DLD1 (cell line): ENCODE results near the gene LAYN.

Experiments
- in situ Hi-C: cut with HindIII; loops from 2 replicates; pipeline ENCODE4 v1.10.0; 2017; ENCODE audit warnings: low sequenced_read_pairs

Gene LAYN

DNA sequence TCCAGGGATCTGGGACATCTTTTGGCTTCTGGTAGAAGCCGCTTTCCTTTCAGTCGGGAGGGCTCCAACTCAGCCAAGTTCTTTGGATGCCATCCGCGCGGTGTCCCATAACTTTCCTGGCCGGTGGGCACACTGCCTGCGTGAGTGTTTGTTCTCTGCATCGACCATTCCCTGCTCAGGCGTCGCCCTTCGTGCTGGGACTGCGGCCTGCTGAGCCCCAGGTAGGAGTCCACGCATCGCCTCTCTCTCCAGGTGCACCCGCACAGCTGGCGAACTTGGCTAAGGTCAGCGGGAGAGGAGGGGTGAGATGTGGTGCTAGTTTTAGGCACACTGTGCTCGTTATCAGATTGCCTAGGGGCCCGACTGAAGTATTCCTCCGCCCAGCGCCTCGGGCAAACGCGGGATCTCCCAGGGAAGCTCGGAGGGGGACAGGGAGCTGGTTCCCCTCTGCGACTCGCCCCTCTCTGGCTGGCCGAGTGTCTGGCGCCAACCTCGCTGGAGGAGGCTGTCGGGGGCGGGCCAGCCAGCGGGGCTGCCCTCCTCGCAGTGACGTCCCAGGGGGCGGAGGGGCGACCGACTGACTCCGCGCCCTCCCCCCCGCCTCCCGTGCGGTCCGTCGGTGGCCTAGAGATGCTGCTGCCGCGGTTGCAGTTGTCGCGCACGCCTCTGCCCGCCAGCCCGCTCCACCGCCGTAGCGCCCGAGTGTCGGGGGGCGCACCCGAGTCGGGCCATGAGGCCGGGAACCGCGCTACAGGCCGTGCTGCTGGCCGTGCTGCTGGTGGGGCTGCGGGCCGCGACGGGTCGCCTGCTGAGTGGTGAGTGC lies at the start of gene LAYN:
TSS of gene LAYN (plus strand) at position 607 of the 823 bp plus-strand sequence. CDS start at position 731, 124 bp downstream.
- in situ Hi-C loops, result no loop called here

- in situ Hi-C loops, result no loop called here
Measured at GRCh38 chr11:111494040-111494439, 46.5 kb upstream of the LAYN start.

GRCh38 chr11:111499483-111499882 lies 41.0 kb upstream of the LAYN start:
- in situ Hi-C loops, result no loop called here

DNA sequence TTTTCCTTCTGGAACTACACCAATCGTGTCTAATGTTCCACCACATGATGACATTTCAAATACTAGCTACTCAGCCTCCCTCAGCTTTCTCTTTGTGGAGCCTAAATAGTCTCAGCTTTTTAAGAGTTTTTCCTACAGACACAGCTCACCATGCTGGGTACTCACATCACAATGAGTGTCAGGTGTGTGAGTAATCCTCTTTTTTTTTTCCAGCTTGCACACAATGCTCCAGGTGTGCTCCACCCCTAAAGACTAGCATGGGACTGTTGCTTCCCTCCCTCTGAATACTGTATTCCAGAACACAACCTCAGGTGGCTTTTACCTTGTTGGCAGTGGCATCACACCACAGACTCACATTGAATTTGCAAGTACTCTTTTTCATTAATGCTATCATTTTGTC lies 40.0 kb upstream of the LAYN start:
- in situ Hi-C loops, result no loop called here

- in situ Hi-C loops, result no loop called here
Measured at GRCh38 chr11:111502611-111503010, 37.9 kb upstream of the LAYN start.

DNA sequence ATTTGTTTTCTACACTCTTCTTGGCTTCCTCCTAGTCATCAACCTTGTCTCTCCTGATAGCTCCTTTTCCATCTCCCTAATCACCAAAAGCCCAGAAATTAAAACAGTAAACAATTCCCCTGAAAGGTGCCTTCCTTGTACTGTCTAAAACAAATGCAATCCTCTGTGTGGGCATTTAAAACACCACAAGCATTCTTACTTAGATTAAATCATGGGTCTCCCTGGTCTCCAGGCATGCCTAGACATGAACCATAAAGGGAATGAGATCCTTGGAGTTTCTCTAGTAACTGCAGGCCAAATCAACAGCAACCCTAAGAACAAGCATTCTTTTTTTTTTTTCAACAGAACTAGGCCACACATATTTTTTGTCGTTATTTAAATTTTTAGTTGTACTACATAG lies 30.2 kb upstream of the LAYN start:
- in situ Hi-C loops, result no loop called here

GRCh38 chr11:111512296-111513239 lies 28.0 kb upstream of the LAYN start, which contains the start of gene BTG4:
BTG4 (minus strand) TSS chr11:111512386; CDS start chr11:111498776, 13,610 bp downstream.
- in situ Hi-C loops, result no loop called here

DNA sequence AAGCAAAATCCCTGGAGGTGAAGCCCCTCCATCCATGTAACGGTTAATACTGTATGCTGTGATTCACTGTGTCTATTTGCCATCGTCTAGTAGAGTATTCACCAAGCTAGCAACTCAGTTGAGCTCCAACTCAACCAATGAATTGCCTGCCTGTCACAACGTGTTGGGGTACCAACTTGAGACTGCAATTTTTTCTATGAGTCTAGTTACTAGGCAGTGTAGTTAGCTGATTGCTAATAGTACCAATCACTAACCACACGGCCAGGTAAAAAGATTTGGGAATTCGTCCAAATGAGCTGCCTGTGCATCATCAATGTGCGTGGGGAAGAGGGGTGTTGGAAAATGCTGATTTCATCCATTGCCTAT lies 27.3 kb upstream of the LAYN start:
- in situ Hi-C loops, result no loop called here

DNA sequence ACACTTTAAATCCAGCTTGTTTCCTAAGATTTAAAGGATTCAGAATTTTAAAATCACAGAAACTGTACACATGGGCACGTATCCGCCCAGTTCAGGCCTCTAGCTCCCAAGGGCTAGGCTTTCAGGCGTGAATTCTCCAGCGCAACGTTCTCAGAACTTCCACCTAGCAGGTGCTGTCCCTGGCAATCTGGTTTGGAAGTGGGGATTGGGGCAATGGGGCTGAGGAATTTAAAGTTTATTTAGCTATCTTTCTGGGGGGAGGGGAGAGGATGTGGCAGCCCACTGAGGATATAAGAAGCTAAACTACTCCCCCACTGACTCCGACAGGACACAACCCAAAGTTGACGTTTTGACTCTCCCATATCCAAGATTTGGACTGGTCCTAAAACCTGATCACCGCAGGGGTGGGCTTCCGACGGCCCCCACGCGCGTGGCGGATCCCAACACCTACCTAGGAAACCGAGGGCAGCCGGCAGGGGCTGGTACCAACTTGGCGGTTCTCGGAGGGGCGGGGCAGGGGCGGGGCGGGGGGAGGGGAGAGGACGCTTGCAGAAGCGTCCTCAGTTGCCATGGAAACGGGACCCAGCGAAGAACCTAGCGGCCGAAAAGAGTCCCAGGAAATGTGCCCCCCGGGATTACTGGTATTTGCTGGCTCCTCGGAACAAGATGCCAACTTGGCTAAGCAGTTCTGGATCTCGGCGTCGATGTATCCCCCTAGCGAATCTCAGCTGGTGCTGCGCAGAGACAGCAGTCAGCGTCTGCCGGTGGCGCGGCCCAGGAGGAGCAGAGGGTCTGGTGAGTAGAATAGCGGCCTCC lies 26.1 kb upstream of the LAYN start, which contains the start of gene HOATZ:
TSS of gene HOATZ (plus strand) at position 563 of the 816 bp plus-strand sequence. CDS start at position 570, 7 bp downstream.
- in situ Hi-C loops, result no loop called here

DNA sequence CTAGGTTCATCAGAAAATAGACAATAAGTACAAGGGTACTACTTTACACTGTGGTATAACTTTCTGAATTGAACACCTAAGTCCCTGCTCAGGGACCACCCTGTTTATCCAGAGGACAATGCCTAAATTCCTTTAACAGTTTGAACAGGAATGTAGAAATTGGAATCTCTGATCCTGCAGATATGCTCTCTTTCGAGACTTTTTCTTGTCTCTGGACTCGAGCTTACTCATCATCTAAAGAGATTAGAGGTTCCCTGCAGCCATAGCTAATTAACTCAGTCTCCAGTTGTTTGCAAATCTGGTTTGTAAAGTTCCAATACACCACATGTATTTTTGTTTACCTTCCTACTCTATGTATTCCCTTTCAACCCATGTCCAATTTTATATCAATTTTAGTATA lies 24.9 kb upstream of the LAYN start:
- in situ Hi-C loops, result no loop called here

GRCh38 chr11:111518668-111519067 lies 21.9 kb upstream of the LAYN start:
- in situ Hi-C loops, result no loop called here

- in situ Hi-C loops, result no loop called here
Measured at GRCh38 chr11:111520560-111520959, 20.0 kb upstream of the LAYN start.

DNA sequence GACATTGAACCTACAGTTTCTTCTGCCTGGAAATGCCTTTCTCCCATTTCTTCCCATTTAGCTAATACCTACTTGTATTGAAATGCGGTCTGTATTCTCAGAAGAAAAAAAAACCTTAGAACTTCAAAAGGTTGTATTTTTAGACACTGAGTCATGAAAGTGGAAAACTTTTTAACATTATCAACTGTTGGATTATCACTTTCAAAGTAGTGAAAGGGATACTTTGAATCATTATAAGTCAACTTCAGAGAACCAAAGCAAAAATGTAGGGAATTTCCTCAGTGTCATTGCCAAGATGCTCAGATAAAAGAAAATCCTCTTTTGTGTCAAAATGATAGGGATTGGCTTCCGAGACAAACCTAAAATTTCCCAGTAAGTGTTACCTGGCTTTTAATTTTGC lies 19.4 kb upstream of the LAYN start:
- in situ Hi-C loops, result no loop called here

DNA sequence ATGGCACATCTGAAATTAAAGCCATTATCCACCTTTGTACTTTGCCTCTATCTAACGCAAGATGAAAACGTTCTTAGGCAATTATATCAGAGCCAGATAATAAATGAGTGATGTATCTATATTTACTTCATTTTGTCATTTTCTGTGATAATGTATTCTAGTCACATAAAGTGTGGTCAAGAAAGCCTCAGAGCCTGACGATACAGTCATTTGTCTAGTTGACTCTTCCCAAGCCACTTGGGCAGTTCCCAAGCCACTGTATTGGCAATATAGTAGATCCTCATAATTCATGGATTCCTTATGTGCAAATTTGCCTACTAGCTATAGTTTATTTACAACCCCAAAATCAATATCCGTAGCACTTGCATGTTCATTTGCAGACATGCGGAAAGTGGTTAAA lies 18.1 kb upstream of the LAYN start:
- in situ Hi-C loops, result no loop called here

DNA sequence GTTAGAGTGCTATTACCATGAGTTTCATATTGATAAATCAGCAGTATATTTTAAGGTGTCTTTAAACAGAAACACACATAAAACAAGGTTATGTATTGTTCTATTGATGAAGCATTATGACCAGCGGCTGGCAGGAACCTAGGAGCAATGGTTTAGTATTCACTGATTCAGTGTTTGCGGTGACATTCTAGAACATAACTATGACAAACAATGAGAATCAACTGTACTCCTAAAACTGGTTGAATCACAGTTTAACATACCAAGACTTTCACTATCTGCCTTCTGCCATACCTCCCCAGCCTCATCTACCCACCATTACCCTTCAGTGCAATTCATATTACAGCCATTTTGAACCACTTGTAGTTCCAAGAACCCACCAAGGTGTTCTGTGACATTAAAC lies 17.2 kb upstream of the LAYN start:
- in situ Hi-C loops, result no loop called here

- in situ Hi-C loops, result no loop called here
Measured at GRCh38 chr11:111524056-111524455, 16.5 kb upstream of the LAYN start.

DNA sequence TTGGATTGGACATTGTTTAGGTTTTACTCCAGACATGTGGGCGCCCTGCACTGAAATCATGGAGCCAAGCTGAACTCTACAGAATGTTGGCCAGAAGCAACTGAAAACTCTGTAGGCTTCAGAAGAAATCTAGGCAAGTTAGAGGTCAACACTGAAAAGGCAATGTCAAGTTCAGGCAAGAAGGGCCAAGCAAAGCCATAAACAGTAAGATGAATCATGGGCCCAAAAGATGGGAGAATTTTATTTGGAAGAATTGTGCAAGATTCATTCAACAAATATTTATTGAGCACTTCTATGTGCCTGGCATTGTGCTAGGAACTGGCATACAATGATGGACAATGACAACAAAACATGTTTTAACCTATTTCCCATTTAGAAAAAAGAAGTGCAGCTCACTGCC lies 15.1 kb upstream of the LAYN start:
- in situ Hi-C loops, result no loop called here

DNA sequence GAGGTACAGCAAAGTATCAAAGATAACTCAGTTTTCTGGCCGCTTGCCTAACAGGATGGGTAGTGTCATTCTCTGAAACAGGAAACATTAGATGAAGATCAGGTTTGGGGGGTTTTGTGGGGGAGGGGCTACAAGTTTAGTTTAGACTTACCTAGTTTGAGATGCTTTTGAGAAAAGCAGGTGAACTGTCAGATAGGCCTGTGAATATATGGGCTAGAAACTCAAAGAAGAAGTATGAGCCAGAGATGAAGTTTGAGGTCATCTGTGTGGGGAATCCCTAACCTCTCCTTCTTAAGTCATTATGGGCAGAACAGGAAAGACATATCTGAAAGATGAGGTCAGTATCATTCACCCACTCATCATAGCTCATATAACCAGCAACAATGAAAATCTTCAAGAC lies 14.0 kb upstream of the LAYN start:
- in situ Hi-C loops, result no loop called here

DNA sequence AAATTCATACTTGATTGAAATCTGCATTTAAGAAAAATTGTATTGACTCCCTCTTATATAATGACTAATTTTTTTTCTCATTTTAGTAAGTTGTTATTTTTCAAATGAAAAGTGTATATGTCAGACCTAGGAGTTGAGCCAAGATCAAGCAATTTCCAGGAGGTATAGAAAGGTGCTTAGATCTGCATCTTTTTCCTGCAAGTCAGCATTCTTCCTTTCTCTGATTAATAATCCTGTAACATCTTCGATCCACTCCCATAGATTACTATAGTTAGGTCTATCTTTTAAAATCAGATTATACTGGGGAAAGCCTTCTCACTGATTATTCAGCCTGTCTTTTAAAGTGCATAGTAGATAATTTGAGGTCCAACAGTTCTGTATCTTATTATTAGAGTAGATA lies 13.2 kb upstream of the LAYN start:
- in situ Hi-C loops, result no loop called here

- in situ Hi-C loops, result no loop called here
Measured at GRCh38 chr11:111528557-111528956, 12.0 kb upstream of the LAYN start.

- in situ Hi-C loops, result no loop called here
Measured at GRCh38 chr11:111530091-111530490, 10.4 kb upstream of the LAYN start.
